HepG2 (cell line): ENCODE results near the gene TIFAB. TPM values are rescaled to one million over a fixed set of nuclear protein-coding genes. Genes with fewer than 3 reads are reported as not detected.

Source experiments
- ELF4 ChIP-seq: sonication (generic); formaldehyde crosslinking; IDR thresholded peaks from 2 replicates; pipeline ENCODE4 v1.5.0; 2020; ENCODE audit warnings: missing genetic modification reagents, mild to moderate bottlenecking, moderate library complexity, borderline replicate concordance
- ETV5 ChIP-seq: IDR thresholded peaks from 2 replicates; pipeline ENCODE4 v1.6.1; 2018; ENCODE audit warnings: missing biosample characterization, missing genetic modification reagents, inconsistent platforms, borderline replicate concordance
- FOXA1 ChIP-seq, 2 experiments: fragments of 450-650 bp in 1 of 2; sonication (generic) in 1 of 2; formaldehyde crosslinking in 1 of 2; IDR thresholded peaks; 2 replicates each; pipeline versions ENCODE4 v1.4.0 to v1.6.1; 2016 to 2020; ENCODE audit warnings: missing genetic modification reagents in 1 of 2
- KLF12 ChIP-seq: sonication (generic); formaldehyde crosslinking; IDR thresholded peaks from 2 replicates; pipeline ENCODE4 v1.4.0; 2020; ENCODE audit warnings: missing genetic modification reagents, borderline replicate concordance
- MXD1 ChIP-seq: sonication (generic); formaldehyde crosslinking; IDR thresholded peaks from 2 replicates; pipeline ENCODE4 v1.4.0; 2020; ENCODE audit warnings: mild to moderate bottlenecking, missing genetic modification reagents
- MYC ChIP-seq: sonication (generic); formaldehyde crosslinking; IDR thresholded peaks from 2 replicates; pipeline ENCODE4 v1.9.0; 2021; ENCODE audit warnings: missing genetic modification reagents, borderline replicate concordance
- NONO ChIP-seq, 2 experiments: fragments of 450-650 bp in 1 of 2; sonication (generic) in 1 of 2; formaldehyde crosslinking in 1 of 2; IDR thresholded peaks in 1 of 2; conservative IDR thresholded peaks in 1 of 2; 2 replicates each; pipeline versions ENCODE4 v1.6.1 to v1.8.0; 2017 to 2022; ENCODE audit warnings: mild to moderate bottlenecking in 1 of 2, missing genetic modification reagents in 1 of 2, moderate library complexity in 1 of 2
- PPARG ChIP-seq: conservative IDR thresholded peaks from 2 replicates; pipeline ENCODE4 v1.6.1; 2016; ENCODE audit warnings: missing biosample characterization, missing genetic modification reagents
- RAD51 ChIP-seq: fragments of 450-650 bp; IDR thresholded peaks from 2 replicates; pipeline ENCODE4 v1.6.1; 2016; ENCODE audit warnings: borderline replicate concordance
- SMC3 ChIP-seq: IDR thresholded peaks from 2 replicates; pipeline ENCODE4 v1.6.1; 2011; ENCODE audit warnings: low read length, improper control_type of control experiment
- SP1 ChIP-seq, 2 experiments: fragments of 450-650 bp in 1 of 2; sonication (generic) in 1 of 2; formaldehyde crosslinking in 1 of 2; IDR thresholded peaks; 2 replicates each; pipeline versions ENCODE4 v1.4.0 to v1.6.1; 2016 to 2020; ENCODE audit warnings: missing genetic modification reagents in 1 of 2
- ZNF121 ChIP-seq: sonication (generic); formaldehyde crosslinking; IDR thresholded peaks from 2 replicates; pipeline ENCODE4 v1.5.0; 2020; ENCODE audit warnings: mild to moderate bottlenecking, missing genetic modification reagents
- ZNF142 ChIP-seq: sonication (generic); formaldehyde crosslinking; IDR thresholded peaks from 2 replicates; pipeline ENCODE4 v1.4.0; 2020; ENCODE audit warnings: missing genetic modification reagents
- ZNF646 ChIP-seq: sonication (generic); formaldehyde crosslinking; IDR thresholded peaks from 2 replicates; pipeline ENCODE4 v1.9.0; 2021; ENCODE audit warnings: mild to moderate bottlenecking, missing genetic modification reagents
- ZNF672 ChIP-seq: sonication (generic); formaldehyde crosslinking; IDR thresholded peaks from 2 replicates; pipeline ENCODE4 v1.8.1; 2022; ENCODE audit warnings: missing genetic modification reagents
- ZNF83 ChIP-seq: sonication (generic); formaldehyde crosslinking; IDR thresholded peaks from 2 replicates; pipeline ENCODE4 v1.4.0; 2020; ENCODE audit warnings: missing genetic modification reagents, mild to moderate bottlenecking, borderline replicate concordance
- polyA plus RNA-seq, 8 experiments: library from polyadenylated mRNA; depleted of rRNA in 3 of 8; stranded (reverse) in 7 of 8; unstranded in 1 of 8; fragments of >200 nt; fragmentation: Illumina TruSeq in 4 of 8; extraction: Trizol in 4 of 8; gene quantifications; 2 replicates each; pipeline versions ENCODE4 v1.2.1 to v1.2.3, GENCODE V29; 2011 to 2016; ENCODE audit warnings: low read depth in 4 of 8, missing spikeins in 1 of 8, mixed read lengths in 1 of 8; ENCODE audit not compliant: insufficient read depth in 1 of 8
- total RNA-seq, 5 experiments: library from RNA; depleted of rRNA; stranded (reverse); fragments of >200 nt; fragmentation: Illumina TruSeq; extraction: Trizol; gene quantifications; 2 replicates each; pipeline ENCODE4 v1.2.3, GENCODE V29; 2016; ENCODE audit warnings: low read depth in 1 of 5

Gene TIFAB
- total and polyA plus RNA-seq, 2 of the 13 experiments (the other 11 are each of a cell fraction or from before 2014, with no cell fraction given) = not detected

GRCh38 chr5:135481909-135482311 is 29.8 kb upstream of the TIFAB start (continued):
- peak; percentile 72 for TF ChIP-seq ZNF646 (CRISPR knock-in tag)
- TF ChIP-seq ETV5 (CRISPR knock-in tag) = no peak
- TF ChIP-seq ZNF672 (CRISPR knock-in tag) = no peak
- TF ChIP-seq ZNF83 (CRISPR knock-in tag) = no peak
- TF ChIP-seq NONO (IDR thresholded peaks at IDR 0.05) = no peak
- TF ChIP-seq NONO (CRISPR knock-in tag; conservative IDR thresholded peaks at IDR 0.05) = peak; percentile 24; the same call in 1 of the 2 replicates
- TF ChIP-seq MYC (CRISPR knock-in tag) = no peak
- TF ChIP-seq ELF4 (CRISPR knock-in tag) = no peak
- peak; percentile 68; the same call in 1 of the 2 replicates for TF ChIP-seq SP1 (IDR thresholded peaks at IDR 0.05)
- no peak for TF ChIP-seq SP1 (CRISPR knock-in tag; IDR thresholded peaks at IDR 0.05)
- TF ChIP-seq ZNF142 = no peak
- TF ChIP-seq PPARG (CRISPR knock-in tag) = no peak
- 0 out of 2 replicates have a peak, but pooled peaks have one; percentile 18 for TF ChIP-seq FOXA1 (IDR thresholded peaks at IDR 0.05)
- TF ChIP-seq FOXA1 (CRISPR knock-in tag; IDR thresholded peaks at IDR 0.05) = no peak
- no peak for TF ChIP-seq SMC3
- 0 out of 2 replicates have a peak, but pooled peaks have one; percentile 19 for TF ChIP-seq MXD1
- TF ChIP-seq ZNF121 (CRISPR knock-in tag) = no peak
- 0 out of 2 replicates have a peak, but pooled peaks have one; percentile 16 for TF ChIP-seq RAD51
- no peak for TF ChIP-seq KLF12 (CRISPR knock-in tag)
